Mesothelial cell of epicardium (in vitro differentiated cells): ENCODE results near the gene LIPT2. TPM values are rescaled to one million over a fixed set of nuclear protein-coding genes. Genes with fewer than 3 reads are reported as not detected.

Source experiments
- DNase-seq, 2 experiments: peaks; one replicate each; pipeline ENCODE4 v3.0.0; 2021; ENCODE audit warnings: low spot score in 2 of 2; ENCODE audit not compliant: unreplicated experiment in 2 of 2
- H3K27ac Mint-ChIP-seq: 2 replicates; pipeline ENCODE4 v1.8.0; 2021; ENCODE audit warnings: mixed read lengths
- H3K27me3 Mint-ChIP-seq: 2 replicates; pipeline ENCODE4 v1.8.0; 2021; ENCODE audit warnings: low read depth, mixed read lengths
- H3K36me3 Mint-ChIP-seq: 2 replicates; pipeline ENCODE4 v1.8.0; 2021; ENCODE audit warnings: mixed read lengths
- H3K4me1 Mint-ChIP-seq: 2 replicates; pipeline ENCODE4 v1.8.0; 2021; ENCODE audit warnings: mixed read lengths
- H3K4me3 Mint-ChIP-seq: 2 replicates; pipeline ENCODE4 v1.8.0; 2021; ENCODE audit warnings: mild to moderate bottlenecking, moderate library complexity, mixed read lengths
- H3K9me3 Mint-ChIP-seq: 2 replicates; pipeline ENCODE4 v1.8.0; 2021; ENCODE audit warnings: mixed read lengths
- total RNA-seq: library from RNA; stranded (reverse); gene quantifications from 3 replicates; pipeline ENCODE4 v1.2.1, GENCODE V29; 2021
- TF ChIP-seq, protein P1 (sequence below): fragments of 200-600 bp; sonication (generic); IDR thresholded peaks from one replicate; pipeline ENCODE4 v1.5.0; 2021; ENCODE audit warnings: antibody characterized with exemption; ENCODE audit not compliant: unreplicated experiment

LIPT2 gene
- total RNA-seq, 1 donor from 2014 or later = 8.7 TPM

DNA sequence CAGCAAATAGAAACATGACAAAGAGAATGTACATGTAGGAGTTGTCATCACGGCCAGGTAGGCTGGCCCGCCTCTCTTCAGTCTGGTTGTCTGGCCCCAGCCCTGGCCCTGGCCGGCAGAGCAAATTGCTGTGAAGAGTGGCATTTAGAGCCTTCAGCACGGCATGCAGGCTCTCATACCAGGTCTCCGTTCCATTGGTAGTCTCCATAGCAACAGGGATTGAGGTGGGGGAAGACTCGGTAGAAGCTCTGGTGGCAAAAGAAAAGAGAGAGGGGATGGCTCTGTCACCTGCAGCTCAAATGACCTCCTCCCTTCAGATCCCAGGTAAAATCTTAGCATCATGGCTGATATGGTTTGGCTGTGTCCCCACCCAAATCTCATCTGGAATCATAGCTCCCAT is 36.2 kb downstream of the LIPT2 start:
- H3K27me3 Mint-ChIP-seq = peaks cover 5% of the 10 kb centered on the region

DNA sequence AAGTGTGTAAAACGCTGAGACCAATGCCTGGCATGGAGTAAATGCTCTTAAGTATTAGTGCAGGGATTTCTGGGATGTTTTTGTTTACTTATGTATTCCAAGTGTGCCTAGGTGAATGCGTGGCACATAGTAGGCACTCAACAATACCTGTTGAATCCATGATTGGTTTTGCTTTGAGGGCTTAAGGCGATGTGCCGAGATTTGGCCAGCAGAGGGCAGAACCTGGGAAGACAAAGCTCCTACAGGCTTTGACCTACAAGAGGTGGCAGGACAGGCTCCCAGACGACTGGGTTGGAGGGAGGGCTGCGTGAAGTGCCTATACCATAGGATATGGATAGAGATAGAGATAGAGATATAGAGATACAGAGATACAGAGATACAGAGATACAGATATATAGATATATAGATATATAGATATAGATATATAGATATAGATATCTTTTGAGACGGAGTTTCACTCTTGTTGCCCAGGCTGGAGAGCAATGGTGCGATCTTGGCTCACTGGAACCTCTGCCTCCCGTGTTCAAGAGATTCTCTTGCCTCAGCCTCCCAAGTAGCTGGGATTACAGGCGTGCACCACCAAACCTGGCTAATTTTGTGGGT is 40.0 kb downstream of the LIPT2 start:
- DNase-seq = peak in 1 of 2 experiments; percentile 68
- Mint-ChIP-seq H3K27ac (no peak overlapping the region), H3K4me3 (no peak overlapping the region), H3K36me3 (no peaks in the 10 kb centered on the region), H3K4me1 (peaks cover 13% of the 10 kb centered on the region), H3K9me3 (no peaks in the 10 kb centered on the region), H3K27me3 (peaks cover 7% of the 10 kb centered on the region)
- TF ChIP-seq, protein P1, sequence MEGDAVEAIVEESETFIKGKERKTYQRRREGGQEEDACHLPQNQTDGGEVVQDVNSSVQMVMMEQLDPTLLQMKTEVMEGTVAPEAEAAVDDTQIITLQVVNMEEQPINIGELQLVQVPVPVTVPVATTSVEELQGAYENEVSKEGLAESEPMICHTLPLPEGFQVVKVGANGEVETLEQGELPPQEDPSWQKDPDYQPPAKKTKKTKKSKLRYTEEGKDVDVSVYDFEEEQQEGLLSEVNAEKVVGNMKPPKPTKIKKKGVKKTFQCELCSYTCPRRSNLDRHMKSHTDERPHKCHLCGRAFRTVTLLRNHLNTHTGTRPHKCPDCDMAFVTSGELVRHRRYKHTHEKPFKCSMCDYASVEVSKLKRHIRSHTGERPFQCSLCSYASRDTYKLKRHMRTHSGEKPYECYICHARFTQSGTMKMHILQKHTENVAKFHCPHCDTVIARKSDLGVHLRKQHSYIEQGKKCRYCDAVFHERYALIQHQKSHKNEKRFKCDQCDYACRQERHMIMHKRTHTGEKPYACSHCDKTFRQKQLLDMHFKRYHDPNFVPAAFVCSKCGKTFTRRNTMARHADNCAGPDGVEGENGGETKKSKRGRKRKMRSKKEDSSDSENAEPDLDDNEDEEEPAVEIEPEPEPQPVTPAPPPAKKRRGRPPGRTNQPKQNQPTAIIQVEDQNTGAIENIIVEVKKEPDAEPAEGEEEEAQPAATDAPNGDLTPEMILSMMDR = peak; percentile 74

More for the DNA sequence above, 36.2 kb downstream of the LIPT2 start:
- Mint-ChIP-seq H3K9me3 (no peaks in the 10 kb centered on the region), H3K4me3 (no peak overlapping the region), H3K36me3 (no peaks in the 10 kb centered on the region), H3K27ac (no peak overlapping the region), H3K4me1 (no peaks in the 10 kb centered on the region)
- TF ChIP-seq, protein P1 = no peak
- no peak for DNase-seq

DNA sequence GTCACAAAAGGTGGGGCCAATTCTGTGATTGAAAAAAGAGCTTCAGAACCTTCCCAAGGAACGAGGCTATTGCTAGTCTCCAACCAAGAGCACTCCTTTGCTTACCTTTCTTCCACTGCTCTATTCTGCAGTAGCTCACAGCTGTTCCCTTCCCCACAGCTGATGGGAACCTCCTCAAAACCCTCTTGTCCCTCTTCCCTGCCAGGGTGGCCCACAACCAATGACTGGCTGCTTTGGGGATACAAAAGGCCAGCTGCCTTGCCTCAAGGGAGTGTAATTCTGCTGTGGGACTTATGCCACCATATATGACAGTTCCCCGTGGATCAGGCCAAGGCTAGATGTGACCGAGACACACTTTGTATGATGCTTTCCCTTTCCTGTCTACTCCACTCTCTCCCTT is 41.2 kb downstream of the LIPT2 start:
- TF ChIP-seq, protein P1 = no peak
- Mint-ChIP-seq H3K36me3 (no peaks in the 10 kb centered on the region), H3K9me3 (no peaks in the 10 kb centered on the region), H3K27me3 (peaks cover 7% of the 10 kb centered on the region), H3K4me1 (peaks cover 20% of the 10 kb centered on the region), H3K4me3 (no peak overlapping the region), H3K27ac (no peak overlapping the region)
- DNase-seq = no peak

DNA sequence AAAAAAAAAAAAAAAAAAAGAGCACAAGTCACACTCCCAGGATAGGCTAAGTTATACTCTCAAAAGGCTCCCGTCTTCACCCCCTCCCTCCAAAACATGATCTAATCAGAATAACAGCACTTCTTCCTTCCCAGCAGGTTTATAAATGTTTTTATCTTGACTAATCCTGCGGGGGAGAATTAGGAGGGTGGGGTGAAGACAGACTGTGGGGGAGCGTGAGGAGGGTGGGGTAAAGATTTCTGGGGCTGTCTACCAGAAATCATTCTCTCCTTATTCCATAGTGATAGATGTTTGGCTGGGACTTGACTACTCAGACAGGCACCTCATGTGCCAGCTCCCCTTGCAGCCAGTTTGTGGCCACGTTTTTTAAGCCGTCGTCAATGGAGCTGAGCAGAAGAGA is 43.2 kb downstream of the LIPT2 start:
- Mint-ChIP-seq H3K36me3 (no peaks in the 10 kb centered on the region), H3K27me3 (peaks cover 7% of the 10 kb centered on the region), H3K4me1 (peaks cover 39% of the 10 kb centered on the region), H3K27ac (no peak overlapping the region), H3K4me3 (no peak overlapping the region), H3K9me3 (no peaks in the 10 kb centered on the region)
- TF ChIP-seq, protein P1 = no peak
- no peak for DNase-seq

DNA sequence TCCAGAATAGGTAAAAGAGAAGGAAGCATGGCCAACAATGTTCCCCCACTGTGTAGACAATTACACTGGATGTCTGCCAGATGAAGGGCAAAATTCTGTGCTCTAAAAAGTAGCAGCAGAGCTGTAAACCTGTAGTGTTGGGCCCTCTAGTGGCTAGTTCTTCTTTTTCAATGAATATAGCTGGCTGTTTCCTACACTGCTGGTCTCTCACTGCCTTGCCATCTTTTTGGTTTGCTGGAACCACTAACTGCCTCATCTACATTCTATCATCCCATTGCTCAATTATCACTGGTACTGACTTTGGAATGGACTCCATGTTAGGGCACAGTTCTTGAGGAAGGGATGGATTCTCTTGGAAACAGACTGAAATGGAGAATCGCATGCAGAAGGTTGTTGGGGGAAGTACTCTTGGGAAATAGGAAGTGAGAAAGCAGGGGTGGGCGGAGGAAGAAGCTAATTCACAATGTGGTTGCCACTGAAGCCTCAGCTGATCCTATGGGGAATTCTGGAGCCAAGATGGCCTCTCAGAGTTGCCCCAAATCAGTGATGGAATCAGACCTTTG is 44.1 kb downstream of the LIPT2 start:
- Mint-ChIP-seq H3K4me1 (peaks cover 46% of the 10 kb centered on the region), H3K9me3 (no peaks in the 10 kb centered on the region), H3K36me3 (no peaks in the 10 kb centered on the region), H3K27me3 (peaks cover 7% of the 10 kb centered on the region), H3K27ac (no peak overlapping the region), H3K4me3 (no peak overlapping the region)
- no peak for DNase-seq
- TF ChIP-seq, protein P1 = peak; percentile 72
